ENCODE measurements around the gene CERS3.

CERS3 gene

DNA sequence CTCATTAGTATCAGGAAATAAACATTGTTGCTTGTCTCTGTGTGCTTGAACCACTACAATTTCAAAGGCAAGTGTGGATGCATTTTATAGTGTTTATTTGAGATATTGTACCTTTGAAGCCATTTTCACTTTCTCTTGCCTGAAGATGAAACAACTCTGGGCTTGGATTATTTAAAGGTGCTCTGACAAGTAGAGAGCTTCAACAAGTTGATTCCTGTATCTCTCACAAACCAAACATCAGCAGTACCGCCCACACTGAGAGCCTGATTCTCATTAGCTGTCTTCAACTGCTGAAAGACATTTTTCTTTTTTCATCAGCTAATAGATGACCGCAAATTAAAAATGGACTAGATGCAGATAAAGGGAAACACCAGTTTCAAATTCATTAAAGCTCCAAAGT, 806 bp upstream of the CERS3 start:
- DNase-seq (ENCODE audit: low read depth in 2 of 2) = no peak

DNA sequence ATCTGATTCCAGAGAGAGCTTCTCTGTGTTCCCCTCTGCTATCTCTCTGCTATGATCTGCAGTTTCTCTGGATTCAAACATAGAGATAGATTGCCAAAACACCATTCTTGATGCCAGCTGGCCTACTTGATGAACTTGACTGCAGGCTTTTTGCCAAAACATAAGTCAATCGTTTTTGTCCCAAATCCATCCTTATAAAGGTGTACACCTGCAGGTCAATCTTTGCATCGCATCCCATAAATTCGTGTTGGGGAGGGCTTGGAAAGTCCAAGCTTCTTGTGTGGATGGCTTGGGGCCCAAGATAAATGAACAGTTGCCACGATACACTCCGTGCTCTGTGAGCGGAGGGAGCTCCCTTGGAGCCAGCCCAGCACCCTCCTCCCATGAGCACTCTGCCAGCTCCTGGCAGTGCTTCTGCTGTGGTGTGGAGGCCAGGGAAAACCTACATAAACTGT, 2.7 kb downstream of the CERS3 start:
- no peak for DNase-seq (ENCODE audit: low read depth in 2 of 2)

DNA sequence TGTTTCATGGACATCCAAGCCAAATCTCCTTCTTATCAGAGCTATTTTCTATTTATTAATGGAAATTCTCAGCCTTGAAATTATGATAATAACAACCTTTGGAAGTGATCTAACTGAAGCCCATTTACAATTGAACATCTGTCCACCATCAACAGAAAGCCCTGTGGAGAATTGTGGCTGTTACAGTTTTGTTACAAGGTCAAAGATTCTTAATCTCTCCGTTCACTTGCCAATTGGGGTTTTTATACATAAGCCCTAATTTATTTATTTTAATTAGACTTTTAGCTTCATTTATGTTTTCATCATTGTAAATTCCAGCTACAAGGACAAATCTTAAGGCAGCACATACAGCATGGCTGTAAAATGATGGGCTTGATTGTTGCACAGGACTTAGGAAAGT, 3.3 kb downstream of the CERS3 start:
- DNase-seq (ENCODE audit: low read depth in 2 of 2) = no peak

DNA sequence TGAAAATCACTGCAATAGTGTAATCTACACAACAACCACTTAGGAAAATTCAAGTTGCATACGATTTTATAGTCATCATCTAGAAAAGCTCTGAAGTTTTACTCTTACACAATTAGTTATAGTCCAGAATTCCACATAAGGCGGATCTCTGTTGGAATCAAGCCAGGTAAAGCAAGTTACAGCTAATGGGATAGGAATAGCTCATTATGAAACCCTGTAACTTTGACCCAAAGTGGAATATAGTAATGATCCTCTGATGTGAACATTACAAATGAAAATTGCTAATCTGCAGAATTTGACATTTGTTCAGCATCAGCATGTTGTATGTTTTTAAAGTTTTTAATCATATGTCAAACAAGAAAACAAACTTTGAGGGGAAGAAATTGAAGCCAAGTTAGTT, 4.4 kb downstream of the CERS3 start:
- no peak for DNase-seq (ENCODE audit: low read depth in 2 of 2)

DNA sequence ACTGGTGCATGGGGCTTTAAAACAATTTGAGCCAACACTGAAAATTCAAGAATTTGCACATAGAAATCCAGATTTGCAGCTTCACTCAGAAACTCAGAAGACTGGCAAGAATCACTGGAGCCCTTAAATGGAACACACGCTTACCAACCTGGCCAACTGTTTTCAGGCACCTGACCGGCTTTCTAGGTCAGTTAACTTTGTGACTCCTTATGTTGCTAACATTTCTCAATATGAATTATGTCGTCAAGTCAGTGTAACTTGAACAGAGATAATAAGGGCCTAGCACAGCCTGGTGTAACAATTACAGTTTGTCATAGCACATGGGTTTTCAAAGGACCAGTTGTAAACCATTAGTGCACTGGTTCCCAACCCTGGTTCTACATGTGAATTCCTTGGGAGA, 6.8 kb downstream of the CERS3 start:
- no peak for DNase-seq (ENCODE audit: low read depth in 2 of 2)

DNA sequence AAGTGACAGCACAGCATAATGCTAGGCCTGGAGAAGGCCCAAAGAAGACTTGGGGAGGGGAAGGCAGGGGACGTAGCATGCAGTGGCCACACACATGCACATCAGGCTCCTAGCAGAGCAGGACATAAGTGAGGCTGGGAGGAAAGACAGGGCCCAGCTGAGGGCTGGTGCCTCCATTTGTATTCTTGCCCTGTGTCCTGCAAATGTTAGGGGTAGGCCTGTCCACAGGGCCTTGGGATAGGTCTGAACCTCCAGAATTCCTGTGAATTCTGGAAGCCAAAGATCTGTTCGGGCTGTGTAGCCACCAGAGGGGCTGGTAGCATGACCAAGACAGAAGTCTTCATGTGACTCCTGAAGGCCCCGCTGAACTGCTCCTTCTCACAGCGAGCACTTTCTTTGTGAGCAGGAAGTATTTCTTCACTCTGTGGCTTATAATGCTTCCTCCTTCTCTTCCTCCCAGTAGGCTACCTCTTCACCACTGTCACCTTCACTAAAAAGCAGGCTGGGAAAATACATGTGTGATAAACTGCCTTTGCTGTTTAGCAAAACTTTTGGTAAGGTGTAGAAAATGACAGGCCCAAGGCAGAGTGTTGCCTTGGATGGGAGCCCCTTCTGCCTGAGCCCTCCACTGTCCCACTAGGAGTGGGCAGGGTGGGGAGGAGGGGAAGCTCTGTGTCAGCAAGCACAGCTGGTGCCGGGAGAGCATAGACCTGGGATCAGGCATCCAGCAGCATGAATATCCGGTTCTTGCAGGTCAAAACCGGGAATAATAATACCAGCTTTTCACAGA, 8.4 kb downstream of the CERS3 start:
- no peak for DNase-seq (ENCODE audit: low read depth in 2 of 2)

DNA sequence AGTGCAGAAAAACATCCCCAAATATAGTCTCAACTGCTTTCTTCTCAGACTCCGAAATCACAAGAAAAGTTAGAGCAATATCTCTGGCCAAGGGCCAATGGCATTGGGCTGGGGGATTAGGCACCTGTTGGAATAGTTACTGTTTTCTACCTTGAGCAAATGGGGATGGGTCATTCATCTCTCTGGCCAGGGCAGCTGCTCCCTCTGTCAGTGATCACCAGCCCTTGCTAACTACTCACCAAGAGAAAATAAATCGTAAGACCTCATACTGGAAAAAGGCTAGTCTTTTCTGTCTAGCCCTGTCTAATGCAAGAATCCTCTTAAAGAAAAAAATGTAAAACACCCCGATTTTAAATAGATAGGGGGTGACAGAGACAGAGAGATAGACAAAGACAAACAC, 10.9 kb downstream of the CERS3 start:
- DNase-seq (ENCODE audit: low read depth in 2 of 2) = no peak

DNA sequence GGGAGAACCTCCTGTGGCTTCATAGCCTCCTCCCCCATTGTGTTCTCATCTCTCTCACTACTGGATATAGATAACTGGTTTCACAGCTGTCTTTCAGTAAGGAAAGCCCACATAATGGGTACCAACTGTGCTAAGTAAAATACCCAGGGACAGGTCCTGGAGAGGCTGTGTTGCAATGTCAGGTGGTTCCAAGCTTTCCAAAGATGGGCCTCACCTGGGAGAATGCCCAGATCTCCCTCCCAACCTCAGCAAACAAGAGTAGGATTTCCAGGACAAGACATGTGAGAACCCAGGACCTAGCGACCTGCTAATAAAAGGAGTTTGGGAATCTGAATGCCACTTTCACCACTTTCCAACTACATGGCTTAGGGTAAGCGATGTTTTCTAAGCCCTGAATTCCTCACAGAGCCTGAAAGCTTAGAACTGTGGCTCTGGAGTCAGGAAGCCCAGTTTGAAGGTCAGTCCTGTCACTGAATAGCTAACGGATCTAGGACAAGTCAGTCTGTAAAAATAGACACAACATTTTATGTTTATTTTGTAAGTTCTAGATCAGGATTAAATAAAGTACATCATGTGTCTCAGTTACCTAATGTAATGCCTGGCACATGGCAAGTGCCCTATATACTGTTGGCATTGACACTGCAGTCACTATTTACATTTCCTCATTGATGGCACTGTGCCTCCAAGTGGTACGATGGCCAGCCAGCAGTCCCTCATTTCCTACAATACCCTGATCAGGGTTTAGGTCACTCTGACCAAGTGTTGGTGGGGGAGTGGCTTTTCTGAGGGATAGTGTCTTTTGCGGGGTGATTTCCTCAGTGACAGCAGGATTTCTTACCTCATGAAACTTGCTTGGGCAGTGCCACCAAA, 11.9 kb downstream of the CERS3 start:
- no peak for DNase-seq (ENCODE audit: low read depth in 2 of 2)

DNA sequence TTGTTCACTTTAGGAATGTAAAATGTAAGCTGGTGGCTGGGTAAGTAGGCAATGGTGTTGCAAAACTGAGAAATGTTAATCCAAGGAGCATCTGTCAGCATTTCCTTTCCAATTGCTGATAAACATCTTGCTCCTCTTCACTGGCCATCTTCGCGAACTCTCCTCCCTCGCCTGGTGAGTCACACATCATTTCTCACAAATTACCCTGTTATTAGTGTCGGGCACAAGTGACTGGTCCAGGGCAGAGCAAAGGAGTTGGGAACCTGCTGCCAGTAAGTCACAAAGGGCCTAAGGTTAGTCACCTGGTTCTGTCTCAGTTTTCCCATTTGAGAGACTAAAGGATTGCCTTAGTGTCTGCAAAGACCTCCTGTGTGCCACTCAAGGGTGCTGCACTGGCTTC, 13.0 kb downstream of the CERS3 start:
- DNase-seq (ENCODE audit: low read depth in 2 of 2) = no peak

DNA sequence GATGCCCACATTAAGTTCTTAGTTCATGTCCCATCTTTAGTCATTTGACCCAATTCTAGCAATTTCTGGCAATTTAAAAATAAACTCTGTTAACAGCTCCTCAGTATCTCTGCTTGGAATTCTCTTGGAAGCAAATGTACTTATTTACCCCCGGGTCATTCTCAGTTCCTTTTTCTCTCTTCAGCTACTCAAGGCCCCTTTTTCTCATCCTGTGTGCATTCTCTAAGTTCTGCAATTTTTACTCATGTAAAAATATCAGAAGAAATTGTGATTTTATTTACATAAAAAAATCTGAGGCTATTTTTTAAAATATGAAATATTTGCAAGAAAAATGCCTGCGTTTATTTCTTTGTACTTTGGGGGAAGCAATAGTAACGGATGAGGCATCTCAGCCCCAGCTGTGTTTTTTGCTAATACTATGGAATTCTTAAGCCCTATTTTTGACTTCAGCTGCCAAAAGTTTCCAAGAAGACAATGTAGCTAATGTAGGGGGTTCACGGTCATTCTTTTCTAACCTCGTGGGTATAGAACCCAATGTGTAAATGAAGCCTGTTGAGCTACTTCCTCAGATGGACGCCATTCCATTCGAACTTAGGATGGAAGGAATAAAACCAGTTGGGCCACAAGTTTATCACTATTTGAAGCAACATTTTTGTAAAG, 20.0 kb downstream of the CERS3 start:
- no peak for DNase-seq (ENCODE audit: low read depth in 2 of 2)

DNA sequence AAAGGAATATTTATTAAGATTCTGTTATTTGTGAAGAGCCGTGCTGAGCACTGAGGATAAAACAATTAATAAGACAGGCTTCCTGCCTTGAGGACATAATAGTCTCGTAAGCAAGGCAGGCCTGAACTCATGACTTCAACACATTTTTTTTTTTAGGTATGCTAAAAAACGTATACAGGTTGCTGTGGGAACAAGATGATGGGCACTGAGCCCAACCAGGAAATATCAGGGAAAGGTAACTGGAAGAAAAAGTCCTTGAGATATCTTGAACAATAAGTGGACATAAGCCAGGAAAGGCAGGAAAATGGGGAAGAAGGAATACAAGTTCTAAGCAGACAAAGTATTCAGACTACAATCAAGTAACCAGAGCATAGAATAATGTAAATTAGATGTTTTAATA, 26.1 kb downstream of the CERS3 start:
- DNase-seq (ENCODE audit: low read depth in 2 of 2) = no peak

DNA sequence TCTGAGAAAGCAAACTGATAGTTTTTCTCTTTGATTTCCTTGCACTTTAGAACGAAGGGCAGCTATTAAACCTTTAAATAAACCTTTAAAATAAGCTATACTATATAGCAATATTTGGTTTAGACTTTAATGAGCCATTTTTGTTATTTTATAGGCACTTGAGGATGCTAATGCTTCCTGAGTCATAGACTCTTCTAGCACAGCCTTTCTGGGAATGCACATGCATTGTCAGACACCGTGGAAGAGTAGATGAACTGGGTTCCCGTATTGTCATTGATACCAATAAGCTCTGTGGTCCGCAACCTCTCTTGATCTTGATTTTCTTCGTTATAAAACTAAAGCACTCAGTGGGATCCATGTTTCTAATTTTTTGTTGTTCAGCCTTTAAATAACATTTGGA, 27.6 kb downstream of the CERS3 start:
- no peak for DNase-seq (ENCODE audit: low read depth in 2 of 2)

DNA sequence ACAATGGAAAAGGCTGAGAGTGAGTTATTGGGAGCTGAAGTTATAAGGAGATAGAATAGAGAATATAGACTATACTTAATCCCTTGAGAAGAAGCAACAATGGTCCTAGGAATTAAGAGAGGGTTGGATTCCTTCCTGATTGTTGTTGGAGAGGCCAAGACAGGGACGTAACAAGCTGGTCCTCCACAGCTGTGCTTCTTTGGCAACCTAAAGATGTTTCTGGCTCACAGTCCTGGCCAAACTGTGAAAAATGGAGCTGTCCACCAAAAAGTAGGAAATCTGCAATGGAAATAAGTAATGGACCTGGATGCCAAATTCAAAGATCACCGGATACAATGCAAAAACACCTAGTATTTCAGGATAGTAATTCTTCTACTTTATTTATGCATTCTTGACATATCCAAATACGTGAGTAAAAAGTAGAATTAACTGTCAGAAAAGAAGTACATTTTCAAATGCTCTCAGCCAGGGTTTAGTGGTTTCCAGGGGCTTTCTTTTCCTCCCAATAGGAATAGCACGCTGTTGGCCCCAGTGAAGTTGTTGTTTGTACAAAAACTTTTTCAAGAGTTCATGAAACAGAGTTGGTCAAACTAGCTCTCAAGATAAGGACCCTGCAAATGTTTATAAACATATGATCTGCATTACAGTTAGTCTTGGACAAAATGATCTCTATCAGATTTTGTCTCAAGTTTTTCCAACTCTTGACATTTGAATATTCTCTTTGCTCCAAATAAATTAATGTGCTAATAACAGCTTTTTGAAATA, 28.3 kb downstream of the CERS3 start:
- DNase-seq (ENCODE audit: low read depth in 2 of 2) = no peak

DNA sequence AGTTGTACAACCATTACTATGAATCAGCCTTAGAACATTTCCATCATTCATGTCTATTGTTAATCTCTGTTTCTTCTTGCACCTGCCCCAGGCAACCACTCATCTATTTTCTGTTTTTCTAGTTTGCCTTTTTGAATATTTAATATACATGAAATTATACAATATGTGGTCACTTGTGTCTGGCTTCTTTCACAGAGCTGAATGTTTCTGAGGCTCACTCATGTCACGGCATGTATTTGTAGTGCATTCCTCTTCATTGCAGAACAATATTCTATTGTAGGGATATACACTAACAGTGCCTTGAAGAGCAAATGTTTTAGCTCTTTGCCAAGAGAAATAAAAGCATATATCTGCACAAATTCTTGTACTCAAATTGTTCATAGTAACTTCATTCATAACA, 32.9 kb downstream of the CERS3 start:
- no peak for DNase-seq (ENCODE audit: low read depth in 2 of 2)

DNA sequence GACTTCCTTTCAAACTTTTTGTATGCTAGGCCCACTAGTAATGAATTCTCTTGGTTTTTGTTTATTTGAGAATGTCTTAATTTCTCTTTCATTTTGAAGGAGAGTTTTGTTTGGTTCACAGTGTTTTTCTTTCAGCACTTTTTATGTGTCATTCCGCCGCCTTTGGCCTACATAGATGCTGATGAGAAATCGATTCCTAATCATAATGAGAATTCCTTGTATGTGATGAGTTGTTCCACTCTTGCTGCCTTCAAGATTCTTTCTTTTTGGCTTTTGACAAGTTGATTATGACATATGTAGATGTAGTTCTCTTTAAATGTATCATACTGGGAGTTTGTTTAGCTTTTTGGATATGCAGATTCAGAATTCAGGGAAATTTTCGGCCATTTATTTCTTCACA, 35.5 kb downstream of the CERS3 start:
- DNase-seq (ENCODE audit: low read depth in 2 of 2) = no peak

DNA sequence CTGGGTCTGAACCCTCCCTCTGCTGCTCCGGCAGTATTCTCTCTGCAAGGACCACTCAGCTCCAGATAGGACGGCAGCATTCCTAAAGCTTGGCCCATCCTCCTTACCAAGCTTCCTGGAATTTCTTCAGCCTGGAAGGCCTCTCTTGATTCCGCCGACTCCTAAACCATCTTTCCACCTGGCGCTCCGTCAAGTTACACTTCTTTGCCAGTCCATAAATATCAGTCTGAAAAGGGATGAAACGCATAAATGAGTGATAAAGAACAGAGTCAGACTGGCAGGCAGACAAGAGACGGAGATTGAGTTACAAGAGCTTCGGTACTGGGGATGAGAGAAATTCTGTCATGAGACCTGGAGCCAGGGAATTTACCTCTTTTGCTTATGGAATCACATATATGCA, 44.3 kb downstream of the CERS3 start:
- no peak for DNase-seq (ENCODE audit: low read depth in 2 of 2)

DNA sequence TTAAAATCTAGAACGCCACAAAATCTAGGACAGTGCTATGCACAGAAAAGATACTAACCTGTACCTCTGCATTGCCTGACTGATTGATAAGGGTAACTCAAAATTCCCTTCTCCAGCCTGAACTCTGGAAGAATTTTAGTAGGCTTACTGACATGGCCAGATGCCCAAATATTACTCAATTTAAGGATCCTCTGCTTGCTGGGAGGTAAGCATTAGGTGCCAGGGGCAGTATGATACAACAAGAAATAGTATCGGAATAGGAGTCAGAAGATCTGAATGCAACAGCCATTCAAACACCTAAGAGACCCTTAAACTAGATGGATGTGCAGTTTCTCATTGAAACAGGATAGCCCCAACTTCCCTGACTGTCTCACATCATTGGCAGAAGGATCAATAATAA, 45.4 kb downstream of the CERS3 start:
- DNase-seq (ENCODE audit: low read depth in 2 of 2) = no peak

DNA sequence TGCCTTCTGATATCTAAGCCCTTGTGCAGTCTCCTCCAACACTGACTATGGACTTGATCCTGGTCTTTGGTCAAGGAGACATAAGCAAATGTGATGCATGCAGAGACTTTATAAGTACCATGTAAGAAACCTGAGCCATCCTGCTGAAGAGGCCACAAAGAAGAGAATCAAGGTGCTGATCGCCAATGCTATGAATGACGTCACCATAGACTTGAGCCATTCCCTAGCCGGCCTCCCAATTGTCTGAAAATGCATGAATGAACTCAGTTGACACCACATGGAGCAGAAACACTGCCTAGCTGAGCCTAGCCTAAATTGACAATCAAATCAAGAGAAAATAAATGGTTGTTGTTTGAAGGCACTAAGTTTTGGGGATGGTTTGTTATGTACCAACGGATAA, 51.9 kb downstream of the CERS3 start:
- DNase-seq (ENCODE audit: low read depth in 2 of 2) = no peak

DNA sequence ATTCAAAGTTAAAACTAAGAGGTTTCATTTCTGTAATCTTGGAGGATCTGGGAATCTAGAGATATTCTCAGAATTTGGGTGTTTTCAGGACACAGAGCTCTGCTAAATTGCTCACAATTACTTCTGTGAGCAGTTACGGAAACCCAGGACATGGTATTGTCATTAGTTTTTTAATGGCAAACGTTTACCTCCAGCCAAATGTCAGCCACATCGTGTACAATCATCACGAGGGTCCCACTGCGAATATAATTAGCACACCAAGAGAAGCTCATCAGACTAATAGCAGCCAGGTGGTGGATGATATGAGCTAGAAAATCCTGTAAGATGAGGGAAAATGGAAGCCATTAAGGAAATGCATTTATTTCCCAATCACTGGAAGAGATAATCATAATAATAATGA, 56.0 kb downstream of the CERS3 start:
- DNase-seq (ENCODE audit: low read depth in 2 of 2) = no peak

DNA sequence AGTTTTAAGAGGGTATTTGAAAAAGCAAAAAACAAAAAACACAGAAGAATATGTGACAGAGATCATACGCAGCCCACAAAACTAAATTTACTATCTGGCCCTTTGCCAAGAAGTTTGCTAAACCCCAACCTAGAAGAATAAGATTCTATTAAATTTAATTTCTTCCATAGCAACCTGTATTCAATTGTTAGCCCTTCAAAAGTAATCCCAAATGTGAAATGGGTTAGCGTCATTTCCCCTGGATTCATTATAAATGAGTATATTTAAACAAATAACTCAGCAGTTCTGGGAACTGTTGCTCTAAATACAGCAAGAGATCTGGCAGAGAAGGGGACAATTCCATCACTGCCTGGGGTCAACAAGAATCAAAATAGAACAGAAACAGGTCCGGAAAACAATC, 56.8 kb downstream of the CERS3 start:
- no peak for DNase-seq (ENCODE audit: low read depth in 2 of 2)

DNA sequence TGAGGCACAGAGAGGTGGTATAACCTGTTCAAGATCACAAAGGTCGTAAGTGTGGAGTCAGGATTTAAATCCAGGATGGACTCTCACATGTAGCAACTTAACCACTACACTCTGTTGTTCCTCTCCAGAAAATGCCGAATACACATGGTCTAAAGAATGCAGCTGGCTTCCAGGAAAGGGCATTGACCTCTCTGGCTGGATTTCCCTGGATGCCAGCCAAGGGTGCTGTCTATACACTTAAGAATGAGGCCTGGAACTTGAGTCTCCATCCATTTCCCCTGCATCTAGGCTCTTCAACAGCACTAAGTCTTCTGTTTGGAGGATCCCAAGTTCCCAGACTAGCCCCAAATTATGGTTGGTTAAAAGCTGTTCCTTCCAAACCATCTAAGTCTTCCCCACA, 60.5 kb downstream of the CERS3 start:
- DNase-seq (ENCODE audit: low read depth in 2 of 2) = no peak

DNA sequence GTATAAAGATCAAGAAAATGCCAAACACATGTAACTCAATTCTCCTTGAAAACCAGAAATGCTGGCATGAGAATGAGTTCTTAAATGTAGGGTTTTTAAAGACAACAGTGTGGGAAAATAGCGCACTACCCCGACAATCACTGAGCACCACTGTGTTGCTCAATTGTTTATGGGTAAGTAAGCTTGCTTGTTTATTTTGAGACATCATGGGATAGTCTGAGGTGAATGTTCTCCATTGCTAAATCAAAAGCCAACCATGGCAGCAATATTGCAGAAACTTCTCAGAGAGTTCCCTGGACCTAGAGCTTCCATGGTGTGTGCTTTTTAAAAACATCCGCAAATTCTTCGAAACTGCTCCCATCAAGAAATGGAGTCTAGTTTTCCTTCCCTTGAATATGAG, 62.7 kb downstream of the CERS3 start:
- DNase-seq (ENCODE audit: low read depth in 2 of 2) = no peak
